Stimulated activated CD8-positive, alpha-beta memory T cell treated with anti-CD3 and anti-CD28 coated beads, Interleukin-7, amount 100 ng/mL, for 1 hour (primary cell): ENCODE results near the gene RNF222.
"Not testable (repeated sequence)": the region's sequence is repeated elsewhere in the genome, so short reads cannot be mapped to it uniquely, and the experiment has no call there.

Source experiments
- DNase-seq, 2 donors: peaks; one replicate each; pipeline ENCODE4 v3.0.0-alpha.2; 2020; ENCODE audit warnings: low read depth in 2 of 2

The RNF222 gene

GRCh38 chr17:8410883-8411238 is 13.2 kb upstream of the RNF222 start:
- no peak for DNase-seq

DNA sequence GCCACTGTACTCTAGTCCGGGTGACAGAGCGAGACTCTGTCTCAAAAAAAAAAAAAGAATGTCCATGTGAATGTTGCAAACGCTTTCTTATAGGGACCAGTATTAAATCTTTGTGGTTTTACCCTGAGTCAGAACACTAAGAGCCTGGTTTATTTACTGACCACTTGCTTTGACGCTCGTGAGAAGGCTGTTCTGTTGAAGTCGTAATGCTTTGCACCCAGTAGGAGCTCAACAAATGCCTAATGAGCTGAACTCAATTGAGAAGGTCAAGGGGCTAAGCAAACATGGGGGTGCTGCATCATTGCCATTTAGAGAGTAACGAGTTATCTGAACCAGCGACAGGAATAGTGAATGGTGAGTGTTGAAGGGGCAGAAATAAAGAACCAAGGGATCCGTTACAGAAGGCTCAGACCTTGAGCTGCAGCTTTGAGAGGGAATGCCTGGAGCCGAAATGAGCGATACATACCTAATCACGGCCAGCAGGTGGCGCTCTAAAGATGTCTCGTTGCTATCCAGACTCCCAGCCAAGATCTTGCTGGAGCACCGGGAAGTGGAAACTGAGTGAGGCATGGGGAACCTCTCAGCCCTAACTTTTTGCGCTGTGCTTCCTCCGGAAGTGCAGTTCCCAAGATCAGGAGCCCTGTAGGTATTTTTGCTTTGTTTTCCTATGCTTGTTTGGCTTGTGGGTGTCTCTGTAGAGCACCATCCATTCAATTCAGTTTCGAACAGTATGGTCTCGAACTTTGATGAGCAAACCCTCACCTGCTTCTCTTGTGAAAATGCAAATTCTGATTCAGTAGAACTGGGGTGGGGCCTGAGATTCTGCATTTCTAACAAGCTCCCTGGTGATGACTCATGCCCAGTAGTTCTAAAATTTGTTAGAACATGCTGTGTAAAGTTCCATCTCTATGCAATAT is 12.6 kb upstream of the RNF222 start:
- DNase-seq = peak; percentile 53 to 70

DNA sequence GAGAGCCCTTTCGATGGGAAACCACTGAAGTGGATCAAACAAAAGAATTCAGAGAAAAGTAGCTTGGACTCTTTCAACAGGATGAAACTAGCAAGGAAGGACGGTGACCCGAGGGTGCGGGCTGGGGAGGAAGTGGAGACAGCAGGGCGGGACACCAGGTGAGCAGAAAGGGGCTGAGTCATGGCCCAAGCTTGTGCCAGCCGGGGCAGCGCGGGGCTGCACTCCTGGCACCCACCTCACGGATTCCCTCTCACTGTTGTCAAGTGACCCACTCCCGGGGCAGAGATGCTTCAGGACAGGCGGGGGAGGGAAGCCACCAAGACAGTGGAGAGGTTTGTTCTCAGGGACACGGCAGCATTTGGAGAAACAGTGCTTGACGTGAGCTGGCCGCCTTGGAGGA is 10.7 kb upstream of the RNF222 start:
- no peak for DNase-seq

DNA sequence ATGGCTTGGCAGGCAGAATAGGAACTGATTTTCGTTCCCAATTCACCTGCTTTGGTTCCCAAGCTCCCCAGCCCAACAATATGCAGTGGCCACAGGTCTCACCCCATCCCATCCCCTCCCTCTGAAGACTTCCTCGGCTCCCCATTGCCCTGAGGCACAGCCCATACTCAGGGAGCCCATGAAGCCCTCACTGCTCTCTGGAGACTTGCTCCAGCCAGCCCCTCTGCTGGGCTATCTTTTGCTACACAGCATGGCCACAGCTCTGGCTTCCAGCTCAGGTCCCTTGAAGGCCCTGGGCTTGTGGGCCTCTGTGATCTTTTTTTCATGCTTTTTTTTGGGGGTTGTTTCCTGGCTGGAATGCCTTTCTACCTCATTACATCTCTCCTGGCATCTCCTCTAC is 8.5 kb upstream of the RNF222 start:
- no peak for DNase-seq

- DNase-seq = no peak
Measured at GRCh38 chr17:8405499-8406016, 7.9 kb upstream of the RNF222 start.

DNA sequence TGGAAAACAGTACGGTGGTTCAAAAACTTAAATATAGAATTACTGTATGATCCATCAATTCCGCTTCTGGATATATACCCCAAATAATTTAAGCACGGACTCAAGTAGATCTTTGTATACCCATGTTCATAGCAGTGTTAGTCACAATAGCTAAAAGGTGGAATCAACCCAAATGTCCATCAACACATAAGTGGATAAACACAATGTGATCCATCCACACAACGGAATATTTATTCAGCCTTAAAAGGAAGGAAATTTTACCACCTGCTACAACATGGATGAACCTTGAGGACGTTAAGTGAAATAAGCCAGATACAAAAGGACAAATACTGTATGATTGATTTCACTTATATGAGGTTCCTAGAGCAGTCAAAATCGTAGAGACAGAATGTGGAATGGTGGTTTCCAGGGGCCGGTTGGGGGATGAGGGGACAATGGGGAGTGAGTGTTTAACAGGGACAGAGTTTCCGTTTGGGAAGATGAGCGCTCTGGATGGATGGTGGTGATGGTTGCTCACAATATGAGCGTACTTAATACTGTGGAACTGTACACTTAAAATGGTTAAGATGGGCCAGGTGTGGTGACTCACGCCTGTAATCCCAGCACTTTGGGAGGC is 5.4 kb upstream of the RNF222 start:
- DNase-seq = no peak

- DNase-seq = no peak
Measured at GRCh38 chr17:8401107-8401506, 3.5 kb upstream of the RNF222 start.

DNA sequence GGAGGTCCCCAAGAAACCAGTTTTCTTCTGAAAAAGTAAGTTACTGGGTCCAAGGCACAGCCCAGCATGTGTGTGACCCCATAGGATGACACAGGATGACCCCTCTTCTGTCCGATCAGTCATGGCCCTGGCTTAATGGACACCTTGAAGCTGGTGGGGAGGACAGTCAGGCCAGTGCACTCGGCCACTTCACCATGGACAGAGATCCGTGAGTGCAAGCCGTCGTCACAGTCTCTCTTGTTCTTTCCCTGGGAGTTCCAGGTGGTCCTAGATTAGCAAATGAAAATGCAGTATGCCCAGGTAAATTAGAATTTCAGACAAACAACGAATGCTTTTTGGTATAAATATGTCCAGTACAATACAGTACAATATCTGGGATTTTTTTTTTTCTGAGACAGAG is 1.4 kb upstream of the RNF222 start:
- DNase-seq = no peak

GRCh38 chr17:8394497-8394896 is 3.1 kb downstream of the RNF222 start:
- DNase-seq = not testable (repeated sequence)

DNA sequence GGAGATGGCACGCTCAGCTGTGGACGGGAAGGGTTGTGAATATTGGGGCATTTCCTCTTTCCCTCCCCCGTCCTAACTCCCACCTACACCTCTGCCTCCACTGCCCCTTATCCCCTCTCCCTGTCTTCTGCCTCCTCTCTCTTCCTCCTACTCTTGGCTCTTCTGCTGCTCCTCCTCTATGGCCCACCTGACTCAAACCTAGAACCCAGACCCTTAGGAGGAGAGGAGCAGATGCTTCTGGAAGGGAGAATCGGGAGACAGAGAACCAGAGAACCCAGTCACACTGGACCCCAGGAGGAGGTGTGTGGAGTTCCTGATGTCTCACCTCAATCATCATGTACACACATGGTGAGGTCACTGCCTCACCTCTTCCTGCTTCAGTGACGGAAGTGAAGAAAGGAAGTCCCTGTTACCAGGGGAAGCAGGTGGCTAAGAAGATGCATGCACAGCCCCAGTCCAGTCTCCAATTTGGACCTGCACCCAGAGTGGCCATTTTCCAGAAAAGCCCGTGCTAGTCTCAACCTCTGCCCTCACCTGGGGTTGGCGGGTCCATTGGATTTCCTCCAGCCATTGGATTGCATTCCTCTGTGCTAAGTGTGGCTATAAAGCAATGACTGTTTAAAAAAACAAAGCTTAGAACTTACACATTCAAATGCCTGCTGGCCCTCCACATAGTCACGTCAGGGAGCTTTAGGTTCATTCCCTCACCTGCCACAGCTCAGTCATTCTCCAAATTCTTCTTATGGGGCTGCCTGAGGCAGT is 4.0 kb downstream of the RNF222 start:
- DNase-seq = no peak

DNA sequence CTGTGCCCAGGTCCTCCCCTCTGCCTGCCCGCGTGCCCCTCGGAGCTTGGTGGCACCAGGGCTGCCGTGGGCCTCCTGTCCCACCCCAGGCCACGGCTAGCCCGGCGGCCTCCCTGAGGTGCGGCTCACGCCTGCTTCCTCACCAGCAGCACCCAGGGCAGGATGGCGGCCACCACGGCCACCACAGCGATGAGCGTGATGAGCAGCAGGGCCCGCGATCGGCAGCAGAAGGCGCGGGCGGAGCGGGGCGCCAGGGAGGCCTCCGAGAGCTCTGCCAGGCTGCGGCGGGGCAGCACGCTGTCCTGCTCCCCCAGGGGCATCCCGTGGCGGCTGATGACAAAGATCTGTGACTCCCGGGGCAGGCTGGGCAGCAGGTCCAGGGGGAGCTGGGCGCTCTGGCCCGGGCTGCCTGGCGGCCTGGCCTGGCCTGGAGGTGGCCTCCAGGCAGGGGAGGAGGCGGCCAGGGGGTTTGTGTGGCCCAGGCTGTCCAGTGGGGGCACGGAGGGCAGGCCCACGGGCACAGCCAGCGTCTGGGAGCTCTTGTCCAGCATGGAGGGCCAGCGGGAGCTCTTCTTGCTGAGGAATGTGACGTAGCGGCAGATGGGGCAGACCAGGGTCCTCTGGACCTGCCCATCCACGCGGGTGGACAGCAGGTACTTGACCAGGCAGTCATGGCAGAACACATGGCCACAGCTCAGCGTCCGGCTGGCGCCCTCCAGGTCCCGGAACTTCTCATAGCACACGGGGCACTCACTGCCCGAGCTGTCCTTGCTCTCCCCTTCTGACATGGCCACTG is 4.8 kb downstream of the RNF222 start:
- no peak for DNase-seq

GRCh38 chr17:8392274-8392673 is 5.4 kb downstream of the RNF222 start:
- DNase-seq = no peak

GRCh38 chr17:8391711-8392110 is 5.9 kb downstream of the RNF222 start:
- DNase-seq = no peak

DNA sequence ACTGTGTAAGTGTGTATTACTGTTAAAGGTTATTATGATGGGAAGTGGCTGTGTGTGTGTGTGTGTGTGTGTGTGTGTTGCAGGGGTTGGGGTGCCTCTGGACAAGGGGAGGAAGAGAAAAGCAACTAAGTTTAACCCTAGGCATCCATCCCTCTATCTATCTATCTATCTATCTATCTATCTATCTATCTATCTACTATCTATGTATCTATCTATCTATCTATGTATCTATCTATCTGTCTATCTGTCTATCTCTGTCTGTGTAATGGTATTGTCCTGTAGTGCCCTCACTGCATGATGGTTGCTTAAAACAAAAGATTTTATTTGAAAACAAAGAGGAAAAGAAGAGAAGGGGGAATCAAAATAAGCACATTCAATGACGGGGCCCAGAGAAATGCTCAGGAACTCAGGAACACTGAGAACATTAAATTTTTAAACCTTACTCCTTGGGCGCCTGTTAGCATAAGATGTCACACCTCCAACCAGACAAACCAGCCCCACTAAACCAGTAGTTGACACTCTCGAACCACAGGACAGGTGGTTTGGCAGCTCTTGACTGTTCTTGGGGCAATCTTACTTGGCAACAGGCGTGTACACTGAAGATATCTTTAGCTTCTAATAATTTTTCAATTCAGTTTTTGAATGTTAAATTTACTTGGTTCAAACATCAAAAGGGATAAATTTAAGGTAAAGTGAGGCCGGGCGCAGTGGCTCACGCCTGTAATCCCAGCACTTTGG is 9.5 kb downstream of the RNF222 start:
- no peak for DNase-seq

- DNase-seq = no peak
Measured at GRCh38 chr17:8386841-8387240, 10.8 kb downstream of the RNF222 start.

DNA sequence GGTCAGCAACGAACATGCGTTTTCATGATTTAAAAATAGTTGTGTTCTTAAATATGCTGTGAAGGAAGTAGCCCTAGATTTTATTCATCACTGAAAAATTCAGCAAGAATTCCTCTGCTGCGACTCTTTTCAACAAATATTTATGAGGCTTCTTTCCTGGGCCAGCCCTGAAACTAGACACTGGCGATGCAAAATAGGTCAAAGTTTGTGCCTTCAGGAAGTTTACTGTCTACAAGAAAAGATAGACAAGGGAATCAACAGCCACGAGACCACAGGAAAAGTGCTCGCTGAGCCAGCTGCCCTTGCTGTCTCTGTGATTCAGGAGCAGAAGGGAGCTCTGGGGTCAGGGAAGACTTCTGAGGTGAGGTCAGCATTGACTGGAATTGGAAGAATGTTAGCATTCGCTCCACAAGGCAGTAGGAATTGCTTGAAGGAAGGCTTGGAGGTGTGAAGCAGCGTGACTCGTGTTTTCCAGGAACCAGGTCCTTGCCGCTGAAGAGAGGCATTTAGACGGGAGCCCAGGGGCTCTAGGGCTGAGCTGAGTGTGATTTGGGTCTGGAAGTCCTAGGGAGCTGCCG is 12.7 kb downstream of the RNF222 start:
- no peak for DNase-seq

DNA sequence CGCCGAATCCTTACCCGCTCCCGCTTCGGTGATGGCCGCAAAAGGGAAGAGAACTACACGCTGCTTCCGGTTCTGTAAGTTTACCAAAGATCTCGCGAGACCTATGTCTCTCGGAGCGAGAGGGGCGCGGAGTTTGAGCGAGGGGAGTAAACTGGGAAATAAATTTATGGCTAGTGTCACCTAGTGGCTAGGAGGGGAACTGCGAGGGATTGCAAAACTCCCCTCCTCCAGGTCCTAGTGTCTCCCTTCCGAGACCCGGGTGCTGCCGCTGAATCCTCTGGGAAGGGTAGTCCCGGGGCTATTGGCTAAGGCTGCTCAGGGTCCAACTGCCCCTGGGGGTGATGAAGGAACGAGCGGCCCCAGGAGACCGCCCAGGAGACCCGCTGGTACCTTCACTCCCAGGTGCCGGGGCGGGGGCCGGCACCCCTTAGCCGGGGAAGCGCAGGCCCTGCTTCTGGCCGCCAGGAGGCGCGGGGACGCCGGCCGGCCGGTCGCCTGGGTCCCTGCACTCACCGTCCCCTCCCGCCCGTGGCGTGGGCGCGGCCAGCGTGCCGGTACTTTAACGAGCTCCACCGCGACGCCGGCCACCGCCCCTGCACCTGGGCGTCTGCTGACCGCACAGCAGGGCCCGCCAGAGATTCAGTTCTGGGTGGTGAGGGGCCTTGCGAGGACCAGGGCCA is 14.3 kb downstream of the RNF222 start, which contains the start of gene RPL26:
TSS of gene RPL26 (minus strand) at position 51 of the 680 bp plus-strand sequence. CDS start 883 bp downstream, outside the sequence.
- DNase-seq = peak; percentile 83 to 85

- no peak for DNase-seq
Measured at GRCh38 chr17:8382880-8383142, 14.8 kb downstream of the RNF222 start.

DNA sequence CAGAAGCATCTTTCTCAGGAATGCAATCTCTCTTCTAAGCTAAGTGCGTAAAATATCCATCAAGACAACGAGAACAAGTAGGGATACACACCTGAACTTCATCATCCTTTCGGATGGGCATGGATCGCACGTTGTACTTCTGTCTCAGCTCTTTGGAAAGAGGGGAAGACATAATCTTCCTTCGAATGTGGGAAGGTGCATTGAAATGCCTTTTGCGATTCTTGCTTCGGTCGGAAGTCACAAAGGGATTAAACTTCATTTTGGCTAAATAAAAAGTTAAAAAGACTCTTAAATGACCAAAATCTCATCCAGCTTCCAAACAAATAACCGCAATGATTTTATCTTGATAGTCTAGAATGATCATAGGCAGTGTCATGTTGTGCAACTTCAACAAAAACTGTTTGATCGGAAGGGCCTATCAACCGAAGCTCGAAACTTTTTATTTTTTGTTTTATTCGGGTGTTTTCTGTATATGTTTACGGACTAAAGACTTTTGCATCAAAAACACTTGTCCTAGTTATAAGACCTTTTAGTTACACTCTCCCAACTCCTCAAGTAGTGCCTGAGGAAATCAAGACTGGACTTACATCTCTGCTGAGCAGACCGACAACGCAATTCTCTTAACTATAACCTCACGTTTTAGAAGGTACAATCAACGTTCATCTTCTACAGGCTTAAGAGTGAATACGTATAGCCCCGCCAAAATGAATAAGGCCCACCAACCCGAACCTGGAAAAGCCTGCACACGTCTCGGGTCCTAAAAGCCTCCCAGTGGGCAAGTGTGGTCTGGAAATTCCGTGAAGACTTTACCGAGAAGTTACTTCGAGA is 15.4 kb downstream of the RNF222 start:
- no peak for DNase-seq
